Activated T-cell treated with anti-CD3 and anti-CD28 coated beads for 24 hours (primary cell): ENCODE measurements around the gene IKZF4.

Experiments
- DNase-seq: peaks from one replicate; pipeline ENCODE4 v3.0.0-alpha.2; 2020; ENCODE audit warnings: low read depth

The IKZF4 gene

GRCh38 chr12:56082967-56083366, 62.1 kb downstream of the IKZF4 start:
- DNase-seq: no peak

GRCh38 chr12:56084958-56085543, 64.2 kb downstream of the IKZF4 start:
- DNase-seq: no peak

GRCh38 chr12:56086096-56086495, 65.3 kb downstream of the IKZF4 start:
- DNase-seq: no peak

- no peak for DNase-seq
These were observed 65.8 kb downstream of the IKZF4 start for GRCh38 chr12:56086608-56087007.

- DNase-seq: no peak
These were observed 66.4 kb downstream of the IKZF4 start for GRCh38 chr12:56087220-56087619.
